HL-60/S4 treated with phorbol 12-myristate 13-acetate at 8.2 ng/mL for 4 days and 3 days (cell line): ENCODE data around the gene SULT2A1.
"Not testable (repeated sequence)": the region's sequence is repeated elsewhere in the genome, so short reads cannot be mapped to it uniquely, and the experiment has no call there.

Source experiments
- in situ Hi-C: fragments of 300-500 bp; cut with MboI; formaldehyde crosslinking; loops from 2 replicates; pipeline ENCODE4 v1.15.0; 2022; ENCODE audit warnings: low sequenced_read_pairs

SULT2A1 gene

GRCh38 chr19:47886010-47886559, at the start of gene SULT2A1:
TSS of gene SULT2A1 (minus strand) at chr19:47886315. CDS start at chr19:47886257, 58 bp downstream.
- in situ Hi-C loops: no loop called here

GRCh38 chr19:47928581-47928980, 42.5 kb upstream of the SULT2A1 start:
- in situ Hi-C loops: not testable (repeated sequence)

GRCh38 chr19:47920107-47920506, 34.0 kb upstream of the SULT2A1 start:
- in situ Hi-C loops: not testable (repeated sequence)

- in situ Hi-C loops: not testable (repeated sequence)
These were observed 24.1 kb upstream of the SULT2A1 start for GRCh38 chr19:47910191-47910590.

GRCh38 chr19:47909350-47909749, 23.2 kb upstream of the SULT2A1 start:
- in situ Hi-C loops: not testable (repeated sequence)

- in situ Hi-C loops: no loop called here
These were observed 15.3 kb upstream of the SULT2A1 start for GRCh38 chr19:47901370-47901769.

- in situ Hi-C loops: no loop called here
These were observed 13.2 kb upstream of the SULT2A1 start for GRCh38 chr19:47899335-47899734.

GRCh38 chr19:47897861-47898260, 11.7 kb upstream of the SULT2A1 start:
- in situ Hi-C loops: no loop called here

- in situ Hi-C loops: no loop called here
These were observed 10.7 kb upstream of the SULT2A1 start for GRCh38 chr19:47896773-47897172.

- in situ Hi-C loops: no loop called here
These were observed 9.9 kb upstream of the SULT2A1 start for GRCh38 chr19:47896019-47896418.

- in situ Hi-C loops: no loop called here
These were observed 9.2 kb upstream of the SULT2A1 start for GRCh38 chr19:47895165-47895782.

GRCh38 chr19:47891923-47892666, 6.0 kb upstream of the SULT2A1 start:
- in situ Hi-C loops: no loop called here

GRCh38 chr19:47891622-47891922, 5.5 kb upstream of the SULT2A1 start:
- in situ Hi-C loops: no loop called here

GRCh38 chr19:47890865-47891621, 4.9 kb upstream of the SULT2A1 start:
- in situ Hi-C loops: no loop called here

- in situ Hi-C loops: no loop called here
These were observed 1.1 kb downstream of the SULT2A1 start for GRCh38 chr19:47885067-47885463.

GRCh38 chr19:47882890-47883289, 3.2 kb downstream of the SULT2A1 start:
- in situ Hi-C loops: no loop called here

GRCh38 chr19:47881757-47882156, 4.4 kb downstream of the SULT2A1 start:
- in situ Hi-C loops: no loop called here

- in situ Hi-C loops: not testable (repeated sequence)
These were observed 6.7 kb downstream of the SULT2A1 start for GRCh38 chr19:47879385-47879784.

- in situ Hi-C loops: no loop called here
These were observed 7.2 kb downstream of the SULT2A1 start for GRCh38 chr19:47878906-47879305.

GRCh38 chr19:47865166-47865565, 20.9 kb downstream of the SULT2A1 start:
- in situ Hi-C loops: no loop called here

- in situ Hi-C loops: no loop called here
These were observed 22.6 kb downstream of the SULT2A1 start for GRCh38 chr19:47863514-47863936.

- in situ Hi-C loops: no loop called here
These were observed 24.5 kb downstream of the SULT2A1 start for GRCh38 chr19:47861630-47862029.
